Esophagus (tissue), 2 donors: ENCODE results near the gene MTMR3. TPM values are rescaled to one million over a fixed set of nuclear protein-coding genes. Genes with fewer than 3 reads are reported as not detected.

Source experiments
- H3K27ac ChIP-seq, 2 donors: one replicate each; pipeline ENCODE4 v1.5.1; 2013; ENCODE audit warnings: low read depth in 2 of 2, mild to moderate bottlenecking in 2 of 2, inconsistent platforms in 1 of 2, low read length in 1 of 2, moderate library complexity in 1 of 2
- H3K27me3 ChIP-seq, 2 donors: one replicate each; pipeline ENCODE4 v1.6.1; 2013; ENCODE audit warnings: low read length in 2 of 2, control low read depth in 1 of 2, mild to moderate bottlenecking in 1 of 2; ENCODE audit not compliant: insufficient read depth in 2 of 2, control insufficient read depth in 1 of 2
- H3K36me3 ChIP-seq, 2 donors: one replicate each; pipeline ENCODE4 v1.6.1; 2013; ENCODE audit warnings: low read length in 1 of 2; ENCODE audit not compliant: control insufficient read depth in 2 of 2, insufficient read depth in 2 of 2
- H3K4me1 ChIP-seq, 2 donors: one replicate each; pipeline ENCODE4 v1.6.1; 2013; ENCODE audit warnings: low read length in 1 of 2; ENCODE audit not compliant: control insufficient read depth in 2 of 2, insufficient read depth in 2 of 2
- H3K4me3 ChIP-seq, 2 donors: one replicate each; pipeline ENCODE4 v1.5.1; 2013; ENCODE audit warnings: low read length in 2 of 2, mild to moderate bottlenecking in 2 of 2, low read depth in 1 of 2, moderate library complexity in 1 of 2
- H3K9me3 ChIP-seq, 2 donors: one replicate each; pipeline ENCODE4 v1.6.1; 2013; ENCODE audit warnings: mild to moderate bottlenecking in 2 of 2, low read depth in 1 of 2, low read length in 1 of 2, moderate library complexity in 1 of 2; ENCODE audit not compliant: control insufficient read depth in 2 of 2, insufficient read depth in 1 of 2
- WGBS, 2 donors: extraction: QIAGEN DNeasy Blood & Tissue Kit; methylation state at CpG; one replicate each; pipeline ENCODE4 v1.1.7; 2013; 5-methylcytosine and 5-hydroxymethylcytosine counted together
- polyA plus RNA-seq, 2 donors: library from polyadenylated mRNA; stranded (reverse); fragments of 200-250 nt; gene quantifications; one replicate each; pipeline ENCODE4 v1.2.3, GENCODE V29; 2013
- donor health status: healthy with polysubstance abuse.
- donor health status: Bipolar disorder and iron deficiency.

The MTMR3 gene
- polyA plus RNA-seq, 2 donors = 15.3 to 28.3 TPM

DNA sequence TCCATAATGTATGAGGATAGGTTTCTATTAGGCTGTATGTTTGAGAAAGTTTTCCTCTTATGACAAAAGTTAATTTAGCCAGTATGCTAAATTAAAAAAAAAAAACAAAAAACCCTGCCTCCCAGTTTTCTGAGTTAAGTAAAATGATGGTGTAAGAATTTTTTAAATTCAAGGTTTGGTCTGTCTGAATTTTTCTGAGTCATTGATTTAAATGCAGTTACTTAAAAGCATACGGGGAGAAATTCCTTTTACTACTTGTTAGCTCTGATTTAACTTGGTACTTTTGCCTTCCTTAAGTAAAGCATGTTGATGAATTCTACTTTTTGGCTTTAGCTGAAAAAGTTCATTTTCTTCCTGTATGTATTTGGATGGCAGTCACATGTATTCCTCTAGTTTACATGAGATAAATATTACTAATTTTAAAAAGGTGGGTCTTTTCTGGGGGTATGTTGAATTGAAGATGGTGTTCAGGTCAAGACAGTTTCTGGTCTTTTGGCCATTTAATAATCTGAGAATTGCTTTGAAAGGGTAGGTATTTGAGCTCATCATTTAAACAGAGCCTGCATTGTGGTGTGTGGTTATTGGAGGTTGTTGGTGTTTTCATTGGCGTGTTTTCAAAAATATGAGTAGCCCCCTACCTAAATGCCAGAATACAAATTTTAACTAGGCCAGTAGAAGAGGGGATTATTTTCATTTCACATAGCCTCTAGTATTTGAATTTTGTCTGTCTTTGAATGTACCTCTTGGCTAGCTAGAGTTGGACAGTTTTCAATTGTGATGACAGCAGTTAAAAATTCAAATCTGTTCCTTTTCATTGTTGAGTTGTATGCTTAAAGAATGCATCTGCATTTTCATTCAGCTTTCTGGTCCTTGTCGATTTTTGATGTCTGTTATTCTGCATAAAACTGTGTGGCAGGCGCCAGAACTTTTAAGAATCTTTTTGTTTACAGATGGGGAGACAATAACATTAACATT is 64.7 kb downstream of the MTMR3 start:
- Histone ChIP-seq H3K27me3 (no peaks in the 10 kb centered on the region), H3K9me3 (no peaks in the 10 kb centered on the region), H3K4me3 (no peak overlapping the region), H3K27ac (no peak overlapping the region), H3K36me3 (no peaks in the 10 kb centered on the region), H3K4me1 (peaks cover 0 to 4% of the 10 kb centered on the region in 2 donors)
- 60 to 63% methylated on average over 4 of the region's 4 CpGs for WGBS, 2 donors

DNA sequence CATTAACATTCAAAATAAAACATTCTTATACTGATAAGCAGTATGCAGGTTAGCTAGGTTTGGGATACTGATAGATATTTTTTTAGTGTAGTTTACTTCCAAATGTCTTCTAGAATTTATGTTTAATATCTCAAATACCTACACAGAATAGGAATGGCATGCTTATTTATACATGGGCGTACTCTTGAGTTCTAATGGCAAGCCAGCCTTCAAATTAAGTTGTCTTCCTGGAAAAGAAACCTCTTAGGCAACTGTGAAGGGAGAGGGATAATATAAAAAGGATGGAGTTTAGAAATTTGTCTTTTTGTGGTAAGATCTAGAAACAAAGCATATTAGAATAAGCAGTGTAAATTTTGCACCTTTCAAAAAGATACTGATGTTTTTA is 65.4 kb downstream of the MTMR3 start:
- H3K36me3 ChIP-seq = no peaks in the 10 kb centered on the region
- H3K4me1 ChIP-seq = peaks cover 0 to 4% of the 10 kb centered on the region in 2 donors
- H3K27ac ChIP-seq = no peak overlapping the region
- 56 to 66% methylated on average over 1 of the region's 1 CpG for WGBS, 2 donors
- H3K4me3 ChIP-seq = no peak overlapping the region
- H3K9me3 ChIP-seq = no peaks in the 10 kb centered on the region
- no peaks in the 10 kb centered on the region for H3K27me3 ChIP-seq

DNA sequence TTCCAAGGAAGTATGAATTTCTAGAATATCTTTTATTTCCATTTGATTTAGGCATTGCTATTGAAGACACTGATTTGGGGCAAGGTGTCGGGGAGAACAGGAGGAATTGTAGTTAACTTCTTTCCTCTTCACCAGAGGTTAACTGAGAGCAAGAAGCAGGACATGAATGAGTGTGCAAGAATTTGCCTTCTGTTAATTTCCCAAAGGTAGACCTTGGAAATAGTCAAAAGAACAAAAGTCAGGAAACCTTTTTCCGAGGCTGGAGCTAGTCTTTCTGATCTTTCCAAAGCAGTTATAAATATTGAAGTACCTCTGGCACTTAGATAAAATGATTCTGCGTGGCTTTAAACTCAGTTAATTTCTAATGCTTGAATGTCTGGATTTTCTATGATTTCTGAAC is 66.9 kb downstream of the MTMR3 start:
- Histone ChIP-seq H3K4me1 (peaks cover 0 to 4% of the 10 kb centered on the region in 2 donors), H3K27me3 (no peaks in the 10 kb centered on the region), H3K27ac (no peak overlapping the region), H3K4me3 (no peak overlapping the region), H3K36me3 (no peaks in the 10 kb centered on the region), H3K9me3 (no peaks in the 10 kb centered on the region)
- 77 to 88% methylated on average over 3 of the region's 3 CpGs for WGBS, 2 donors

DNA sequence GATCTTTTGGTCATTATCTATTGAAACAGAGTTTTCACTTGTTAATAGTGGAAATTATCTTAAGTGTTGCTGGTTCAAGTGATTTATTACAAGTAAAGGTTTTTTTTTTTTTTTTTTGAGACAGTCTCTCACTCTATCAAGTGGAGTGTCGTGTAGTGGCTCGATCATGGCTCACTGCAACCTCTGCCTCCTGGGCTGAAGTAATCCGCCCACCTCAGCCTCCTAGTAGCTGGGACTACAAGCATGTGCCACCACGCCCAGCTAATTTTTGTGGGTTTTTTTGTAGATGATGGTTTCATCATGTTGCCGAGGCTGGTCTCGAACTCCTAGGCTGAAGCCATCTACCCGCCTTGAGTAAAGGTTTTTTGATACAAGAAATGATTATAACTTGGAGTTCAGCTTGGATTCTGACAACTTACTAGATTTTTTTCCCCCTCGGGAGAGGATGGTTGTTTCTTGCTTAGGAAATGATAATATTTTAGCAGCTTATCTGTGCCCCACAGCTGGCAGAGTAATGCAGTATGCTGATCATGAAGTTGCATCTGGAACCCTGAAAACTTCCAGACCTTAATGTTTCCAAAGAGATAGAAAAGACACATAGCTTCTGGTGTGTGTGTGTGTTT is 68.9 kb downstream of the MTMR3 start:
- Histone ChIP-seq H3K36me3 (no peaks in the 10 kb centered on the region), H3K4me3 (no peak overlapping the region), H3K9me3 (no peaks in the 10 kb centered on the region), H3K4me1 (peaks cover 0 to 4% of the 10 kb centered on the region in 2 donors), H3K27ac (no peak overlapping the region), H3K27me3 (no peaks in the 10 kb centered on the region)
- WGBS, 2 donors = 71 to 77% methylated on average over 8 of the region's 8 CpGs

DNA sequence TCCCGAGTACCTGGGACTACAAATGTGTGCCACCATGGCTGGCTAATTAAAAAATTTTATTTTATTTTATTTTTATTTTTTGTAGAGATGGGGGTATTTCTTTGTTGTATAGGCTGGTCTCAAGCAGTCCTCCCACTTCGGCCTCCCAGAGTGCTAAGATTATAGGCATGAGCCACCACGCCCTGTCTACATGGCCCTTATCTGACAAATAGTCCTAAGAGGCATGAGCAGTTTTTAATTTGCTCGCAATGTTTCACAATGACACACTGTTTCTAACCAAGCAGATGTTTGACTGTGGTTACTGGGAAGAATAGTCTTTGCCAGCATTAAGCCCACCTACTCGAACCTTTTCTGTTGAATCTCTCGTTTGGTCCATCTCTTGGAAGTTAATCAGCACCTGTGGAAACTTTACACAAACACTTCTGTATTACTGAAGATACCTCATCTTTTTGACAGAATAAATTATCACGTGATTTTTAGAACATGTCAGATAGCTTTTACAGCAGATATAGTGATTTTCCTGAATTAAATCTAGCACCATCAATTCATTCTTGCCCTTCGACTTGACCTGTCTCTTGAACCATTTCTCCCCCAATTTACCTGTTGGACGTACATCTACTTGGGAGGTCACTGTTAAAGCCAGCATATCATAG is 71.4 kb downstream of the MTMR3 start:
- H3K4me1 ChIP-seq = no peaks in the 10 kb centered on the region
- peaks cover 0 to 2% of the 10 kb centered on the region in 2 donors for H3K36me3 ChIP-seq
- H3K4me3 ChIP-seq = no peak overlapping the region
- H3K27ac ChIP-seq = no peak overlapping the region
- no peaks in the 10 kb centered on the region for H3K9me3 ChIP-seq
- WGBS, 2 donors = 96 to 97% methylated on average over 9 of the region's 9 CpGs
- H3K27me3 ChIP-seq = no peaks in the 10 kb centered on the region

DNA sequence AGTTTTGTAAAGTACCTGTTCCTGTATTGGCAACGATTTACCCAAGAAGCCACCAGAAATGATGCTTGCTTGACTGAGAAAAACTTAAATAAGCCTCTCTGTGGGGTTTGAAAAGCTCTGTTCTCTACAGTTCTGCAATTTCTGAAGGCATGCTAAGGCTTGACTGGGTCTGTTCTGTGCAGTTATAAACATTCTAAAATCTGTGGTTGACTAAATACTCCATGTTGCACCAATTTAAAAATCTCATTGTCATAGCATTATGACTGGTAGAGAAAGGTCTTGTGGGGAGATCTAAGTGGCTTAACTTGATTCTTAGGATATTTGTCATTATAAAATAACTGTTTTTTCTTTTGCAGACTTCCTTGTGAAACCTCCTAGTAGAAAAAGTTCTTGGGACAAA is 73.7 kb downstream of the MTMR3 start:
- no peaks in the 10 kb centered on the region for H3K4me1 ChIP-seq
- no peaks in the 10 kb centered on the region for H3K9me3 ChIP-seq
- H3K4me3 ChIP-seq = no peak overlapping the region
- peaks cover 0 to 2% of the 10 kb centered on the region in 2 donors for H3K36me3 ChIP-seq
- 67 to 72% methylated on average over 1 of the region's 1 CpG for WGBS, 2 donors
- H3K27ac ChIP-seq = no peak overlapping the region
- H3K27me3 ChIP-seq = no peaks in the 10 kb centered on the region

DNA sequence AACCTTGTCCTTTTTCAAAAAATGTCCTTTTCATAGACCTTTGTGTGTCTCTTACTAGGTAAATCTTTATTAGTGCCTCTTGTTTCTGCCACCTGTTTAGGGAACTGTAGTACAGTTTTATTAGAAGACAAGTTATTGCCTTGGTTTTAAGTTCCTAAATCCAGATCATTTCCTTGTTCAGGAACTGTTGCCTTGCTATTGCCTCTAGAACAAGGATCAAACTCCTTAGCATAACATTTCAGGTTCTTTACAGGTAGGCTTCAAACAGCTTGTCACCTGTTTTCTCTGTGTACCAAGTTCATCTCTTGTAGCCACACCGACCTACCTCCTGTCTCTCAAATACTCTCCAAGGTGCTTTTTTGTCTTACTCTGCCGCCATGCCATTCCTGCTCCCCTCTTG is 75.2 kb downstream of the MTMR3 start:
- H3K4me1 ChIP-seq = no peaks in the 10 kb centered on the region
- H3K9me3 ChIP-seq = no peaks in the 10 kb centered on the region
- peaks cover 0 to 2% of the 10 kb centered on the region in 2 donors for H3K36me3 ChIP-seq
- no peaks in the 10 kb centered on the region for H3K27me3 ChIP-seq
- 88 to 91% methylated on average over 2 of the region's 2 CpGs for WGBS, 2 donors
- H3K4me3 ChIP-seq = no peak overlapping the region
- no peak overlapping the region for H3K27ac ChIP-seq

DNA sequence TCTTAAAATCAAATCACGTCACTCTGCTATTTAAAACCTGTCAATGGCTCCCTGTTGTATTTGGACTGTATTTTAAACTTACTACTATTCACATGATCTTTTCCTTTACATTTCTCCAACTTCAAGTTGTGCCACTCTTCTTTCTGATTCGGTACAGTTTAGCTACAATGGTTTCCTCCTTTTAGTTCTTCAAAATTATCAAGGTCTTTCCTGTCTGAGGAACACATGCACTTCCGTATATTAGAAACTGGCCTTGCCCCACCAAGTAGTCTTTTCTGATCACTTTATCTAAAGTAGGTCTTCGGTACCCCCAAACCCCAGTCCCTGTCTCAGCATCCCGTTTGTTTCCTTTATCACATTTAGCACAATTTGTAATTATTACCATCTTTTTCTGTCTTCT is 81.8 kb downstream of the MTMR3 start:
- Histone ChIP-seq H3K27ac (no peak overlapping the region), H3K27me3 (no peaks in the 10 kb centered on the region), H3K4me3 (no peak overlapping the region), H3K9me3 (no peaks in the 10 kb centered on the region), H3K4me1 (peaks cover 0 to 3% of the 10 kb centered on the region in 2 donors), H3K36me3 (no peaks in the 10 kb centered on the region)
- WGBS, 2 donors = 72 to 84% methylated on average over 5 of the region's 5 CpGs

DNA sequence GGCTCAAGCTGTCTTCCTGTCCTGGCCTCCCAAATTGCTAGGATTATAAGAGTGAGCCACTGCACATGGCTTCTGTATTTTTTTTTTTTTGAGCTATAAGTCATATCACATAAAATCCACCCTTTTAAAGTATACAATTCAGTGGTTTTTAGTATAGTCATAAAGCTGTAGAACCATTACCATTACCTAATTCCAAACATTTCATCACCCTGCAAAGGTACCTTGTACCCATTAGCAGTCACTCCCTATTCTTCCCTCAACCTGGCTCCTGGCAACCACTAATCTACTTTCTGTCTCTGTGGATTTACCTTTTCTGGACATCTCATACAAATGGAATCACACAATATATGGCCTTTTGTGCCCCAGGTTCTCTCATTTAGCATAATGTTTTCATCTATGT is 84.5 kb downstream of the MTMR3 start:
- H3K9me3 ChIP-seq = no peaks in the 10 kb centered on the region
- H3K4me1 ChIP-seq = peaks cover 0 to 3% of the 10 kb centered on the region in 2 donors
- H3K27me3 ChIP-seq = no peaks in the 10 kb centered on the region
- H3K27ac ChIP-seq = no peak overlapping the region
- H3K4me3 ChIP-seq = no peak overlapping the region
- peaks cover 0 to 4% of the 10 kb centered on the region in 2 donors for H3K36me3 ChIP-seq
